SKM-1 (cell line): ENCODE data around the gene LRMDA.

Experiments
- DNase-seq: peaks from one replicate; lab custom pipeline; 2025; ENCODE audit not compliant: unreplicated experiment; lab: John Stamatoyannopoulos, UW

LRMDA gene

GRCh38 chr10:75418712-75419111, 12.7 kb upstream of the LRMDA start:
- no peak for DNase-seq

DNA sequence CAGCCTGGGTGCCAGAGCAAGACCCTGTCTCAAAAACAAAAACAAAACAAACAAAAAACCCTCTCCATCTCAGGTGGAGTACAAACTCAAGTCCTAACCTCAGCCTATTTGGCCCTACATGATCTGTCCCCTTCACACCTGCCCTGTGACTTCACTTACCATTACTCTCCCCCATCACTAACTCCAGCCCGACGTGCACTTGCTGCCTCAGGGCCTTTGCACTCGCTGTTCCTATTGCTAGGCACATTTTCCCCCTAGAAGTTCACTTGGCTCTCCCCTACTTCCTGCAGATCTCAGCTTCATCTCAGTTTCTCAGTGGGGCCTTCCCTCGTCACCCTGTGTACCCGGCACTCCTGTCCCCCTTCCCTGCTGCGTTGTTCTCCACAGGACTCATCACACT, 8.5 kb upstream of the LRMDA start:
- DNase-seq = no peak

DNA sequence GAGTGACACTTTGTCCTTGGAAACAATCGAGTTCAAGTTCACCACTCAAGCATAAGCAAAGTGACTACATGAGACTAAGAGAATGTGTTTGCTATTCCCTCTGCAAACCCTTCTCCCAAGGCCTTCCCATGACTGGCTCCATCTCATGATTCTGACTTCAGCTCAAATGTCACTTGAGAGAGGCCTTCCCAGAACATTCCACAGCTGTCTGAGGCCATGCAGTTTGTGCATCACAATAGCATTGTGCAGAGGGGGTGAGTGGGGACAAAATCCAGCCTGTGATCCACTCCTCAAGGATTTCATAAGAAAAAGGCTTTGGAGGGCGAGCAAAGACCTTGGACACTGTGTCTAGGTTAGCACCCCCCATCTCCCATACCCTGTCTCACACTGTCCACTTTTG, 6.9 kb upstream of the LRMDA start:
- DNase-seq = no peak

DNA sequence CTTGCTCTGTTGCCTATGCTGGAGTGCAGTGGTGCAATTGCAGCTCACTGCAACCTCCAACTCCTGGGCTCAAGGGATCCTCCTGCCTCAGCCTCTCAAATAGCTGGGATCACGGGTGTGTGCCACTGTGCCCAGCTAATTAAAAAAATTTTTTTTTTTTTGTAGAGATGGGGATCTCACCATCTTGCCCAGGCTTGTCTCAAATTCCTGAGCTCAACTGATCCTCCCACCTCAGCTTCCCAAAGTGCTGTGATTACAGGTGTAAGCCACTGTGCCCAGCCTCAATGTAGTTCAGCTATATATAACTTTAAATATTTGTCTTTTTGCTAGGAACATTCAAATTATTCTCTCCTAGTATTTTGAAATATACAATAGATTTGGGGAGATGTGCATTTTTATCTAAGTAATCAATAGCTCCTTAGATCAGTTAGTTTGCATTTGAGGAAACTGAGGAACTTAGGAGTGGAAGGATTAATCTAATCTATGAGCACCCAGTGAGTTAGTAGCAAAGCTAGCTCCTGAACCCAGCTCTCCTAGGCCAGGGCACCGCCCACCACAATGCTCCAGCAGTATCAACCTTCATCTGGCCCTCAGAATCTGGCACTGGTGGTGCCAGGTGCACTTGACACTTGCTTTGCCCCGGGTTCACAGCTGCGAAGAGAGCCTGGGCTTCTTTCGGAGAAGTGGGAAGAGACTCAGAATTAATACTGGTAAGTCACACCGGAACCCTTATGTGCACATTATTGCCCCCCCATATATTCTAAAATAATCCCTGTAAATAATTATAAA, 5.9 kb upstream of the LRMDA start:
- no peak for DNase-seq

DNA sequence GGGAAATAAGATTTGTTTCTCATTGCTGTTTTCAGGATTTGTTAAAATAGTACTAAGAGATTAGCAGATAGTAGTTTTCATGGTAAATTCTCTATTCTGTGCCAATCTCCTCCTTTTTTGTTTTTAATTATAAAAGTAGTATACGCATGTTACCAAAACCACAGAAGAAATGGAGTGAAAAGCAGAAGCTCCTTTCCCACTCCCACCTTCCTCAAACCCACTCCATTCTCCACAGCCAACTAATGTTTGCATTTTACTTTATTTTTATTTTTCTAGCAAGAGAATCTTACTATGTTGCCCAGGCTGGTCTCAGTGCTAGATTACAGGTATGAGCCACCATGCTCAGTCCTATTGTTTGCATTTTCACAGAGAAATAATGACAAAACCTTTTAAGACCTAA, 4.5 kb upstream of the LRMDA start:
- no peak for DNase-seq

DNA sequence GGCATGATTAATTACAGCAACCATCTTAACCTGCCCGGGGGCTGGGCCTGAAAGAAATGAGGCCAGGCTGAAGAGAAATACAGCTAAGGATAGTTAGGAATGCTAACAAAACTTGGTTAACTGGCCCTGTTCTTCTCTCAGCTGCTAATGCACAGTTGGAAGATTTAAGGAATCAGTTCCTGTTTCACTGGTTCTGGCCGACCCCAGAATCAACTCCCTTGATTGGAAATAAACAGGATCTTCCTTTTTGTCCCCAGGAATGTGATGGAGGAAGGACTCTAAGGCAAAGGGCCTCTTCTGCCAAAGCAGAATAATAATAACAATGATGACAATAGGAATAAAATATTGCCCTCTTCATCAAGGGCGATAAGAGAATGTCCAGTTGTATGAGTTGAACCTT, 3.5 kb upstream of the LRMDA start:
- no peak for DNase-seq

DNA sequence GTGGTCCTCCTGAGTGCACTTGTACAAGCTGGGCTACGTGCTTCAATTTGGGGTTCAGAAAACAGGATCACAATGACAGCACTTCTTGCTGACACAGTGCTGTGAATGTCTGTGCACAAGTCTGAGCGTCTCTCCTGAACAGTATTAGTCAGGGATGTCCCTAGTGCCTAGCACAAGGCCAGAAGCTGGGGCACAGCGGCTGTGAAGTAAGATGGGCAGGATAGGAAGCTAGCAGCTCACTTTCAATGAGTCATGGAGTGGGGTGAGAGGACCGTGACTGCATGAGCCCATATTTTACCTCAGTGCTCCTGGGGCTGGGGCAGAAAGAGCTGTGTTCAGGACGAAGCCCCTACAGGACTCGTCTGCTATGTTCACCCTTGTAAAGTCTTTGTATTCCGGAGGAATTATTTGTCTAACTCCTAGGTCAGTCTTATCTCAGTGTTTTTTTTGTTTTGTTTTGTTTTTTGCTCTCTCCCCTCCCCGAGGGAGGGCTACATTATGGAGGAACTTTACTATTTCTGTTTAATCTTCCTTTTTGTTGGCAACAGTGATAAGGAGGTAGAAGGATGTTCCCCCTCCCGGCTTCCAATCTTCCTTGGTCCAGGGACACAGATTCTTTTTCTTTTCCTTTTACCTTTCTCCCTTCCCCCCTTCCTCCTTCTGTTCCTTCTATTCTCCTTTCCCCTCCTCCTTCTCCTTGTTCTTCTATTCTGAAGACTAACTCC, 2.8 kb upstream of the LRMDA start:
- DNase-seq = peak; percentile 27

DNA sequence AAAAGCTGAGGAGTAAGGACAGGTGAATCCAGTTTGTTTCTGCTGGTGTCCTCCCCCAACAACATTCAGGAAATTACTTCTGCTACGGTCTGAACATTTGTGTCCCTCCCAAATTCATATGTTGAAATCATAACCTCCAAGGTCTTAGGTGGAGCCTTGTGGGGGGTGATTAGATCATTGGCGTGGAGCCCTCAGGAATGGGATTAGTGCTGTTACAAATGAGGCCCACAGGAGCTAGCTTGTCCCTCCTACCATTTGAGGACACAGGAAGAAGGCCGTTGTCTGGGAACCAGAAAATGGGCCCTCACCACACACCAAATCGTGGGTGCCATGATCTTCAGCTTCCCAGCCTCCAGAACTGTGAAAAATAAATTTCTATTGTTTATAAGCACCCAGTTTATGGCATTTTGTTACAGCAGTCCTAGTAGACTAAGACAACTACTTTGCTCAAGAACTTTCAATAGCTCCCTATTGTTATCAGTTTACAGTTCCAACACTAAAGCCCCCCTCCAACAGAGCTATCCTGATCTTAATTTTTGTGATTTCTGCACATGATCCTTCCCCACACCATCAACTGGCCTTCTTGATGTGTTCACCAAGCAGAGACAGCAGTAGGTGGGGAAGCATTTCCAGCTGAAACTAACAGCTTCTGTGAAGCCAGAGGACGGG, 2.1 kb upstream of the LRMDA start:
- DNase-seq = no peak

DNA sequence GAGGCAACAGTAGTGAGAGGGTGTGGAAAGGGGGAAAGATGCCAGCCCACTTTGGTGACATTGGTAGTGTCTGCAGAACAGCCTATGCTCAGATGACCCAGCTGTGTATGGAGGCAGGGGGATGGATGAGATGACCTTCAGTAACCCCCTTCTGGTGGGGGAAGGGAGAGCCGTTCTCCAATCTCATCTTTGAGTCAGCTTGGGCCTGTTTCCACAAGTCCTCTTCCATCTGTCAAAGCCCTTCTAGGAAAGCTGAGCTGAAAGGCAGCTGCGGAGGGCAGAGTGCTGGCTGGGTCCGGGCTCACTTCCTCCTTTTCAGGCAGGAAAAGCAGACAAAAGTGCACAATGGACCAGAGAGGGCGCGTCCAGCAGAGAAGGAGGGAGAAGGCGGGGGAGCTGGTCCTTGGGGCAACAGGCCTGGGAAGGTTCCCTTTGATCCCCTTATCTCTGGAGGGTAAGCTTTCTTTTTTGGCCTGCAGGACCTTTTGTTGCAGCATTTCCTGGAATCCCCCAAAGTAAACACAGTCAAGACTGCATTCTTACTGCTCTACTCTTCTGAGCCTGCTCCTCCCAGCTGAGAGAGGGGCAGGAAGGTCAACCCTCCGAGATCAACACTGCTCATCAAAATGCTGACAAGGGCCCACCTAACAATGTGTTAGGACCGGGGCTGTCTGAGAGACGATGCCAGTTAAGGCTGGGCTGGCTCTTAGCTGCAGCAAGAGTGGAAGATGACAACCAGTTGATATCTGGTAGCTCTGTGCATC, 1.2 kb upstream of the LRMDA start:
- peak; percentile 77 for DNase-seq

DNA sequence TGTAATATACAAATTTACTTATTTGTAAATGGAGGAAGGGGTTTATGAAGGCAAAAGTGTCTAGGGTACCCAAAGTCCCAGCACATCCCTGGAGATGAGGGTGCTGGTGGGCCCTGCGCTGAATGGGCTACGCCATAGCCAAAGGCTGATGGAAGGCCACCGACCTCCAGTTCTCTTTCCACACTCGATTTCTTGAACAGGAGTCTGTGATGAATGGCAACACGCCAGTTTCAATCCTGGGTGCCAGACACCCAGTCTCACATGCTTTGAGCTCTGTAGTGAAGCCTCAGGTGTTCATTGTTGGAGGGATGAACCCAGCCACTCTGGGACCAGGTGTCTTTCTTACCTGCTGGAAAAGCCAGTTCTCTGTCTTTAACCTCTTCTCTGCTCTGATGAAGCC, 752 bp downstream of the LRMDA start:
- DNase-seq = no peak

- no peak for DNase-seq
Measured at GRCh38 chr10:75432763-75433162, 1.3 kb downstream of the LRMDA start.

- no peak for DNase-seq
Measured at GRCh38 chr10:75433216-75433615, 1.8 kb downstream of the LRMDA start.

- DNase-seq = no peak
Measured at GRCh38 chr10:75434291-75434690, 2.9 kb downstream of the LRMDA start.

GRCh38 chr10:75435291-75435690, 3.9 kb downstream of the LRMDA start:
- DNase-seq = no peak

DNA sequence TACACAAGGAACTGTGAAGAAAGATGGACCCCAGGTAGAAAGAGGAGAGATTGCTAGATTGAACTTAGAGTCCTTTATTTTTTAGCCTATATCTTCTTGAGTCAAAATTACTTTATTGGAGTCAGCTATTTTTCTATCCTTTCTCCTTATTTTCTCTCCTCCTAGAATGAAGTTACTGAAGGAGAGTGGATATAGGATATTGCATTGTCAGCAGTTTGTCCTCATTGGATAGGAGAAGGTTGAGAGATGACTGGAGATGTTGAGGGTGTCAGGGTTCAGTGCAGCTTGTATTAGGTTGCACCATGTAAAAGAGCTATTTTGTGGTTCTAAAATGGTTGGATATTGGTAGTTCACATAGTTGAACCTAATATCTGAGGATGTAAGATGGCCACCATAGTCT, 5.5 kb downstream of the LRMDA start:
- DNase-seq = no peak

DNA sequence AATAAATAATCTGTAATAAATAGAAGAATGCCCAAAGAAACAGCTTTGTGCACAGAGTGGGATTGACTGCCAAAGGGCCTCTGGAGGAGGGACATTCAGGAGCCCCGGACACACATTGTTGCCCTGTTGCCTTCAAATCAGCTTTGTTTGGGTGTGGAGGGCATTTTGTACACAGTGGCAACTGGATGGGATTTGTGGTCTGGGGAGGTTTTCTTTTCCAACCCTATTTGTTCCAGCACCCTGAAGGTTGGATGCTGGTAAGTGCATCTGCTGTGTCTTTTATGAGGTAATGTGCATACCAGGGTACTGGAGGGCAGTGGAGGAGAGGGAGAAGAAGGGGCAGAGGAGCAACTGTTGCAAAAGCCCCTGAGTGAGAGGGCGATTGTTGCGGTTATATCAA, 6.3 kb downstream of the LRMDA start:
- DNase-seq = no peak

DNA sequence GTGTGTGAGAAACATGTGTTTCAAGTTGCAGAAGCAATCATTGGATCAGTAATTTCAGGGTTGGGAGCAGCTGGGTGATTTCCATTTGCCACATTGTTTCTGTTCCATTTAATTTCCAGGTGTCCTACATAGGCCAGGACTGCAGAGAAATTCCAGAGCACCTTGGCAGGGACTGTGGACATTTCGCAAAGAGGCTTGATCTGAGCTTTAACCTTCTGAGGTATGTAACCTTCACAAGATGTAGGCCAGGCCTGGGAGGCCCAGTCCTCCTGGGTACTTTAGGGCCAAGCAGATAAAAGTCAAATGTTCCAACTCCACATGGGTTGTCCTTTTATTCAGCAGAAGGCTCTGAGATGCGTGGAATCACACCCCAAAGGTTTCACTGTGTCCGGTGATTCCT, 6.9 kb downstream of the LRMDA start:
- no peak for DNase-seq

DNA sequence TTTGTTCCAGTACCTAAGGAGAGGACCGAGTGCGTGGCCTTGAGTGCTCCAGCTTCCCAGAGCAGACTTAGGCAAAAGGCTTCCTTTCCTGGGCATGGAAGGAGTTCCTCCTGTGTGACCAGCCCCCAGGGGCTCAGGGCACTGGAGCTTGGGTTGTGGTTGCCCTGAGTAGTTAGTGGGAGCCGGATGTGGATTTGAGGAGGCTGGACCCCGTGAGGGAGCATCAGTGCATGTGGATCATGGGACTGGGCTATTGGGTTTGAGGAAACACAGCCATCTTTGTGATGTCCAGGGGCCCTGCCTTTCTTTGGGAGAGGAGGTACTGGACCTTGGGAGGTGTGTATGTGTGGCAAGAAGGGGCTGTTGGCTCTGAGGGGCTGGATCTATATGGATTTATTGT, 8.4 kb downstream of the LRMDA start:
- DNase-seq = no peak

GRCh38 chr10:75440271-75440793, 8.9 kb downstream of the LRMDA start:
- DNase-seq = no peak

DNA sequence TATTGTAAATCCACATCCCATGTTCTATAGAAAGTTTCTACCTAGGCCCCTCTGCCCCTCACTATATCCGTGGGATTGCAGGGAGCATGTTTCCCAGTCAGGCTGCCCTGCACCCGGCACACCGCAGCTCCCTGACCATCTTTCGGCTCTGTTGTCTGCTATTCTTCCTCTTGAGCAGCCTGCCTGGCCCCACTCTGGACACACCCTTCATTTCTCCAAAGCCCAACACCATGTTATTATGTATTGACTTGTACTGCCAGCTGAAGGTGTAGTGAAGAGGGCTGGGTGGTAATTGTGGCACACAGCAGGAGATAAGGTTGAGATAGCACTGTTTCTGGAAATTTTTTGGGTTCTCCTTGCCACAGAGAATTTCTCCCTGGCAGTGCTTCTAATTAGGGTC, 9.8 kb downstream of the LRMDA start:
- no peak for DNase-seq

DNA sequence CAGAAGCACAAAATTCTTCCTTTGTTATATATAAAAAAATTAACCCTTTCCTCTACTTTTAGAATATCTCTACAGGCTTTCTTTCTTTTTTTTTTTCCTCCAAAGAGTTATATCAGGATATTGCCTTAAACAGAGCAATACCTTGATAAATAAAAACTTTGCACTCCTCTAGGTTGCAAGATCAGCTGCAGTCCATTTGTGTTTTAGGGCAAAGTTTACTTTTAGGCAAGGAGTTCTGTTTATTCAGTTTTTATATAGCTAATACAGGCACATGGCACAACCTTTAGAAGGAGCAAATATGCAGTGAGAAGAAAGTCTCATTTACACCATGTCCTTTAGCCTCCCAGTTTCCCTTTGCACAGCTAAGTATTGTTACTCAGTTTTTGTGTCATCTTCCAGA, 10.3 kb downstream of the LRMDA start:
- DNase-seq = no peak
